ENCODE measurements around the gene CASP5.
A peak's percentile ranks its signal among the peaks of the same experiment; 100 is the strongest.
"Not testable (repeated sequence)": the region's sequence is repeated elsewhere in the genome, so short reads cannot be mapped to it uniquely, and the experiment has no call there.

Gene CASP5

GRCh38 chr11:105049481-105049880 is 26.5 kb upstream of the CASP5 start:
- TF ChIP-seq POLR2AphosphoS5 (IDR thresholded peaks at IDR 0.05; ENCODE audit: low read depth, low read length): no peak
- TF ChIP-seq POLR2A (IDR thresholded peaks at IDR 0.05; ENCODE audit: low read depth, low read length): no peak
- TF ChIP-seq POU2F2 (IDR thresholded peaks at IDR 0.05; ENCODE audit: low read depth, low read length): no peak
- no peak for TF ChIP-seq TAF1 (IDR thresholded peaks at IDR 0.05; ENCODE audit: low read depth, low read length)
- TF ChIP-seq SPI1 (IDR thresholded peaks at IDR 0.05; ENCODE audit: low read depth, low read length): no peak
- TF ChIP-seq PAX5 (IDR thresholded peaks at IDR 0.05; ENCODE audit: insufficient read depth, low read length, severe bottlenecking): no peak
- FAIRE-seq (no peak), DNase-seq (ENCODE audit: insufficient read length, low spot score) (no peak)

GRCh38 chr11:105046898-105047579 is 24.1 kb upstream of the CASP5 start:
- TF ChIP-seq POU2F2 (IDR thresholded peaks at IDR 0.05; ENCODE audit: low read depth, low read length): no peak
- no peak for TF ChIP-seq PAX5 (IDR thresholded peaks at IDR 0.05; ENCODE audit: insufficient read depth, low read length, severe bottlenecking)
- no peak for TF ChIP-seq TAF1 (IDR thresholded peaks at IDR 0.05; ENCODE audit: low read depth, low read length)
- no peak for TF ChIP-seq POLR2A (IDR thresholded peaks at IDR 0.05; ENCODE audit: low read depth, low read length)
- TF ChIP-seq SPI1 (IDR thresholded peaks at IDR 0.05; ENCODE audit: low read depth, low read length): no peak
- TF ChIP-seq POLR2AphosphoS5 (IDR thresholded peaks at IDR 0.05; ENCODE audit: low read depth, low read length): no peak
- FAIRE-seq (no peak), DNase-seq (ENCODE audit: insufficient read length, low spot score) (no peak)

GRCh38 chr11:105045676-105046296 is 22.8 kb upstream of the CASP5 start:
- no peak for TF ChIP-seq POLR2A (IDR thresholded peaks at IDR 0.05; ENCODE audit: low read depth, low read length)
- no peak for TF ChIP-seq POLR2AphosphoS5 (IDR thresholded peaks at IDR 0.05; ENCODE audit: low read depth, low read length)
- TF ChIP-seq POU2F2 (IDR thresholded peaks at IDR 0.05; ENCODE audit: low read depth, low read length): no peak
- no peak for TF ChIP-seq SPI1 (IDR thresholded peaks at IDR 0.05; ENCODE audit: low read depth, low read length)
- TF ChIP-seq PAX5 (IDR thresholded peaks at IDR 0.05; ENCODE audit: insufficient read depth, low read length, severe bottlenecking): no peak
- TF ChIP-seq TAF1 (IDR thresholded peaks at IDR 0.05; ENCODE audit: low read depth, low read length): no peak
- no peak for DNase-seq (ENCODE audit: insufficient read length, low spot score)
- FAIRE-seq: no peak

- TF ChIP-seq POU2F2 (IDR thresholded peaks at IDR 0.05; ENCODE audit: low read depth, low read length): peak; percentile 86
- not testable (repeated sequence) for DNase-seq (ENCODE audit: insufficient read length, low spot score)
- FAIRE-seq: peak; percentile 87
Observed at GRCh38 chr11:105044557-105045524, 21.9 kb upstream of the CASP5 start, which contains the start of gene CARD16. Gene CARD16, minus strand, starts transcription at chr11:105045335. Its CDS starts 38 bp downstream, at chr11:105045297.

GRCh38 chr11:105042178-105042577 is 19.2 kb upstream of the CASP5 start:
- TF ChIP-seq SPI1 (IDR thresholded peaks at IDR 0.05; ENCODE audit: low read depth, low read length) (no peak), POLR2AphosphoS5 (IDR thresholded peaks at IDR 0.05; ENCODE audit: low read depth, low read length) (no peak), TAF1 (IDR thresholded peaks at IDR 0.05; ENCODE audit: low read depth, low read length) (no peak), POU2F2 (IDR thresholded peaks at IDR 0.05; ENCODE audit: low read depth, low read length) (no peak), POLR2A (IDR thresholded peaks at IDR 0.05; ENCODE audit: low read depth, low read length) (no peak), PAX5 (IDR thresholded peaks at IDR 0.05; ENCODE audit: insufficient read depth, low read length, severe bottlenecking) (no peak)
- no peak for FAIRE-seq
- DNase-seq (ENCODE audit: insufficient read length, low spot score): no peak

- DNase-seq (ENCODE audit: insufficient read length, low spot score) (no peak), FAIRE-seq (no peak)
- TF ChIP-seq POLR2AphosphoS5 (IDR thresholded peaks at IDR 0.05; ENCODE audit: low read depth, low read length) (no peak), SPI1 (IDR thresholded peaks at IDR 0.05; ENCODE audit: low read depth, low read length) (no peak), TAF1 (IDR thresholded peaks at IDR 0.05; ENCODE audit: low read depth, low read length) (no peak), POLR2A (IDR thresholded peaks at IDR 0.05; ENCODE audit: low read depth, low read length) (no peak), PAX5 (IDR thresholded peaks at IDR 0.05; ENCODE audit: insufficient read depth, low read length, severe bottlenecking) (no peak), POU2F2 (IDR thresholded peaks at IDR 0.05; ENCODE audit: low read depth, low read length) (no peak)
Observed at GRCh38 chr11:105040703-105041102, 17.7 kb upstream of the CASP5 start.

- 0 out of 2 replicates have a peak, but pooled peaks have one; percentile 45 for TF ChIP-seq POLR2A (IDR thresholded peaks at IDR 0.05; ENCODE audit: low read depth, low read length)
- no peak for TF ChIP-seq POLR2AphosphoS5 (IDR thresholded peaks at IDR 0.05; ENCODE audit: low read depth, low read length)
- peak; percentile 83 for TF ChIP-seq TAF1 (IDR thresholded peaks at IDR 0.05; ENCODE audit: low read depth, low read length)
- TF ChIP-seq POU2F2 (IDR thresholded peaks at IDR 0.05; ENCODE audit: low read depth, low read length): peak; percentile 89; the same call in 1 of the 2 replicates
- peak; percentile 42; the same call in 1 of the 2 replicates for TF ChIP-seq SPI1 (IDR thresholded peaks at IDR 0.05; ENCODE audit: low read depth, low read length)
- no peak for TF ChIP-seq PAX5 (IDR thresholded peaks at IDR 0.05; ENCODE audit: insufficient read depth, low read length, severe bottlenecking)
- no peak for DNase-seq (ENCODE audit: insufficient read length, low spot score)
- no peak for FAIRE-seq
Observed at GRCh38 chr11:105034813-105035620, 12.0 kb upstream of the CASP5 start, which contains the start of gene CASP1. Gene CASP1, minus strand, starts transcription at chr11:105035144. Its CDS starts 31 bp downstream, at chr11:105035113.

GRCh38 chr11:105034388-105034787 is 11.4 kb upstream of the CASP5 start:
- not testable (repeated sequence) for FAIRE-seq; DNase-seq (ENCODE audit: insufficient read length, low spot score)

All from GM12891 (cell line).